HepG2 (cell line): ENCODE measurements around the gene ATP9A. TPM values are rescaled to one million over a fixed set of nuclear protein-coding genes. Genes with fewer than 3 reads are reported as not detected.

ENCODE experiments used
- ATAC-seq: fragments of 200-7000 bp; cut with Tn5 transposase; 3 replicates; pipeline ENCODE4 v1.9.1; 2020; ENCODE audit warnings: mild to moderate bottlenecking, moderate library complexity
- BruUV-seq: library from RNA; stranded (reverse); fragments of 400-500 nt; replicated peaks from 2 replicates; lab custom pipeline; 2021; lab: Mats Ljungman, UMichigan
- CTCF ChIA-PET: fragments of 300-600 bp; formaldehyde crosslinking; extraction: SDS; loops from one replicate; lab custom pipeline; 2021; ENCODE audit warnings: low total read pairs, inconsistent platforms, low intra/inter-chr PET ratio; lab: Yijun Ruan, JAX
- POLR2A ChIA-PET: fragments of 350-600 bp; sonication (Branson Sonifier 250); formaldehyde crosslinking; loops from one replicate; lab custom pipeline; 2020; ENCODE audit warnings: antibody characterized with exemption, inconsistent platforms; lab: Yijun Ruan, JAX
- DNase-seq: peaks from one replicate; pipeline ENCODE4 v3.0.0-alpha.2; 2015; ENCODE audit warnings: low spot score
- FAIRE-seq: peaks from 3 replicates; lab custom pipeline; 2011; peaks lifted over from hg19 to GRCh38; lab: Jason Lieb, UNC
- H2AFZ ChIP-seq: one replicate; pipeline ENCODE4 v1.6.1; 2011; ENCODE audit warnings: low read length, inconsistent platforms
- H3K27ac ChIP-seq: fragments of 300-600 bp; 3 replicates; pipeline ENCODE4 v1.8.0; 2011; ENCODE audit warnings: mixed run types, mild to moderate bottlenecking, mixed read lengths, low read length, inconsistent platforms; ENCODE audit not compliant: insufficient read depth; ENCODE audit errors: extremely low read length
- H3K27me3 ChIP-seq, 2 experiments: fragments of 200-600 bp in 1 of 2; 2 replicates in 1 of 2; 3 replicates in 1 of 2; pipeline versions ENCODE4 v1.6.0 to v1.8.0; 2011; ENCODE audit warnings: low read length in 2 of 2, mild to moderate bottlenecking in 2 of 2, moderate library complexity in 2 of 2, inconsistent platforms in 1 of 2; ENCODE audit not compliant: insufficient read depth in 2 of 2, control insufficient read depth in 1 of 2
- H3K36me3 ChIP-seq, 2 experiments: fragments of 200-600 bp in 1 of 2; replicated peaks in 1 of 2; 2 replicates in 1 of 2; 3 replicates in 1 of 2; pipeline versions ENCODE4 v1.5.1 to v1.8.0; 2011; ENCODE audit warnings: low read length in 2 of 2, inconsistent platforms in 1 of 2; ENCODE audit not compliant: insufficient read depth in 2 of 2, control insufficient read depth in 1 of 2
- H3K4me1 ChIP-seq: 2 replicates; pipeline ENCODE4 v1.5.1; 2012; ENCODE audit warnings: low read length, inconsistent platforms; ENCODE audit not compliant: insufficient read depth
- H3K4me2 ChIP-seq: 2 replicates; pipeline ENCODE4 v1.6.0; 2011; ENCODE audit warnings: low read depth, low read length, inconsistent platforms
- H3K4me3 ChIP-seq, 3 experiments: fragments of 200-600 bp in 1 of 3; sonication (generic), shearing (Covaris generic) in 1 of 3; replicated peaks in 1 of 3; 2 replicates each; pipeline ENCODE4 v1.5.1; 2011 to 2016; ENCODE audit warnings: low read length in 3 of 3, inconsistent platforms in 2 of 3, low read depth in 2 of 3, mild to moderate bottlenecking in 2 of 3, control low read depth in 1 of 3, mixed read lengths in 1 of 3; ENCODE audit not compliant: insufficient read depth in 1 of 3
- H3K79me2 ChIP-seq: one replicate; pipeline ENCODE4 v1.6.1; 2011; ENCODE audit warnings: low read length, inconsistent platforms; ENCODE audit not compliant: insufficient read depth
- H3K9ac ChIP-seq: 2 replicates; pipeline ENCODE4 v1.6.0; 2011; ENCODE audit warnings: mild to moderate bottlenecking, low read depth, low read length, inconsistent platforms; ENCODE audit not compliant: insufficient read depth
- H3K9me3 ChIP-seq: 2 replicates; pipeline ENCODE4 v1.5.1; 2012; ENCODE audit warnings: mild to moderate bottlenecking, low read length
- H4K20me1 ChIP-seq: 2 replicates; pipeline ENCODE4 v1.6.0; 2011; ENCODE audit warnings: inconsistent platforms, mild to moderate bottlenecking, low read length, moderate library complexity; ENCODE audit not compliant: insufficient read depth
- GABPB1 ChIP-seq: IDR thresholded peaks from 2 replicates; pipeline ENCODE4 v1.6.1; 2016; ENCODE audit warnings: mild to moderate bottlenecking, missing genetic modification reagents, moderate library complexity, missing compliant biosample characterization
- GFI1 ChIP-seq: sonication (generic); formaldehyde crosslinking; IDR thresholded peaks from 2 replicates; pipeline ENCODE4 v1.5.0; 2020; ENCODE audit warnings: missing genetic modification reagents, mild to moderate bottlenecking, borderline replicate concordance
- KDM6A ChIP-seq: IDR thresholded peaks from 2 replicates; pipeline ENCODE4 v1.6.1; 2016; ENCODE audit warnings: low read depth
- NFRKB ChIP-seq: fragments of 450-650 bp; IDR thresholded peaks from 2 replicates; pipeline ENCODE4 v1.6.1; 2017
- NR2F1 ChIP-seq, 2 experiments: fragments of 450-650 bp in 1 of 2; formaldehyde crosslinking in 1 of 2; IDR thresholded peaks; 2 replicates each; pipeline versions ENCODE4 v1.5.0 to v1.6.1; 2016 to 2020; ENCODE audit warnings: mild to moderate bottlenecking in 1 of 2, missing compliant biosample characterization in 1 of 2, missing genetic modification reagents in 1 of 2, moderate library complexity in 1 of 2
- SIN3B ChIP-seq: fragments of 150-350 bp; IDR thresholded peaks from 2 replicates; pipeline ENCODE4 v1.6.1; 2014; ENCODE audit warnings: low read length
- WGBS: methylation state at CpG from one replicate; pipeline ENCODE4 v1.1.6; 2017; ENCODE audit warnings: low lambda C conversion rate; 5-methylcytosine and 5-hydroxymethylcytosine counted together
- in situ Hi-C: cut with HindIII; loops from 2 replicates; pipeline ENCODE4 v1.10.0; 2017; ENCODE audit warnings: low pct_unique_long_range_greater_than_20kb; ENCODE audit not compliant: extremely low pct_ligation_motif_present
- intact Hi-C: fragments of 100-400 bp; cut with micrococcal nuclease; formaldehyde crosslinking; loops from one replicate; pipeline ENCODE4 v1.10.0; 2022; ENCODE audit not compliant: unreplicated experiment
- polyA plus RNA-seq, 8 experiments: library from polyadenylated mRNA; depleted of rRNA in 3 of 8; stranded (reverse) in 7 of 8; unstranded in 1 of 8; fragments of >200 nt; fragmentation: Illumina TruSeq in 4 of 8; extraction: Trizol in 4 of 8; gene quantifications; 2 replicates each; pipeline versions ENCODE4 v1.2.1 to v1.2.3, GENCODE V29; 2011 to 2016; ENCODE audit warnings: low read depth in 4 of 8, missing spikeins in 1 of 8, mixed read lengths in 1 of 8; ENCODE audit not compliant: insufficient read depth in 1 of 8
- total RNA-seq, 5 experiments: library from RNA; depleted of rRNA; stranded (reverse); fragments of >200 nt; fragmentation: Illumina TruSeq; extraction: Trizol; gene quantifications; 2 replicates each; pipeline ENCODE4 v1.2.3, GENCODE V29; 2016; ENCODE audit warnings: low read depth in 1 of 5
- TF ChIP-seq, protein P1 (sequence below): sonication (generic); formaldehyde crosslinking; IDR thresholded peaks from 2 replicates; pipeline ENCODE4 v1.4.0; 2020; ENCODE audit warnings: missing genetic modification reagents

ATP9A gene
- total and polyA plus RNA-seq, 2 of the 13 experiments (the other 11 are each of a cell fraction or from before 2014, with no cell fraction given) = 11.8 to 18.5 TPM

DNA sequence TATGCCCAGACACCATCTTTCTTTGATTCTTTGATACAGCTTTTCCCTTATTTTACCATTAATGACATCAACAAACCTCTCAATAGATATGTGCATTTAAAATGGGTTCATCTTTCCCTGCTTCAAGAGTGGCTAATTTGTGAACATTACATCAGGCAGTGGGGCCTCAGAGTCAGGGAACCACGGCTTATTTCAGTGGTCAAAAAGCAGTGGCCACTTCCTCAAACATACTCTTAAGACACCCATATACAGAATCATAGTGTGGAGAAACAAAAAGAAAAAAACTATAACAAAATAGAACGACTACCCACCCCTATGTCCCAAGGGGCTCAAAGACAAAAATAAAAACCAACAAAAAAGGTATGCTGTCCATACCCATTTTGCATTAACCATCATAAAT lies 21.2 kb upstream of the ATP9A start:
- no peak for DNase-seq
- no peaks in the 10 kb centered on the region for H3K27me3 ChIP-seq
- H2AFZ ChIP-seq = no peak overlapping the region
- TF ChIP-seq NR2F1 (CRISPR knock-in tag; IDR thresholded peaks at IDR 0.05) (no peak), NFRKB (no peak)
- TF ChIP-seq, all 625 proteins: peak for 0
- FAIRE-seq = no peak
- POLR2A ChIA-PET = no interaction called here
- Histone ChIP-seq H3K9me3 (no peaks in the 10 kb centered on the region), H3K4me1 (no peaks in the 10 kb centered on the region), H4K20me1 (no peaks in the 10 kb centered on the region), H3K79me2 (no peaks in the 10 kb centered on the region), H3K36me3 (no peaks in the 10 kb centered on the region; a peak in 1 of 5 replicates), H3K4me2 (no peak overlapping the region), H3K9ac (no peak overlapping the region), H3K27ac (no peak overlapping the region), H3K4me3 (no peak overlapping the region)
- in situ Hi-C loops = no loop called here
- ATAC-seq = no peak
- 27% methylated on average over 2 of the region's 2 CpGs for WGBS
- CTCF ChIA-PET = no interaction called here
- no TSS peak for BruUV-seq
- intact Hi-C loops = no loop called here

DNA sequence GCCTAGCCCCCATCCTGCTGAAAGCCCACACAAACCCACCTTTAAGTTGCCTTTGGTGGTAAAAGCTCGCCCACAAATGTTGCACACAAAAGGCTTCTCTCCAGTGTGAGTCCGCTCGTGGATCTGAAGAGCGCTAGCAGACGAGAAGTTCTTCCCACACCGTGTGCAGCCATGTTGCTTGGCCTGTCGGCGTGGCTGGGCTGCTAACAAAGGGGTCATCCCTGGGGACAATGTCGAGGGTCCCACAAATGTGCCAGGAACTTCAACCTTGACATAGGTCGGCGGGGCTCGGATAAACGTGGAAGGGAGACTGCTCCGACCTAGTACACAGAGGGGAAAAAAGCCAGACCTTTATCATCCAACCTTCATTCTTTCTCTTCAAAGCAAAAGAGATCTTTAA lies 20.6 kb upstream of the ATP9A start:
- FAIRE-seq = no peak
- 73% methylated on average over 14 of the region's 14 CpGs for WGBS

More for the DNA sequence above, 20.6 kb upstream of the ATP9A start:
- H3K9me3 ChIP-seq = no peaks in the 10 kb centered on the region
- no peak overlapping the region for H3K27ac ChIP-seq
- no peak overlapping the region for H3K4me3 ChIP-seq
- no peak for TF ChIP-seq SIN3B
- no peak for TF ChIP-seq GFI1
- no peak for TF ChIP-seq KDM6A (CRISPR knock-in tag)
- 0 out of 2 replicates have a peak, but pooled peaks have one; percentile 9 for TF ChIP-seq GABPB1 (CRISPR knock-in tag)
- TF ChIP-seq, protein P1, sequence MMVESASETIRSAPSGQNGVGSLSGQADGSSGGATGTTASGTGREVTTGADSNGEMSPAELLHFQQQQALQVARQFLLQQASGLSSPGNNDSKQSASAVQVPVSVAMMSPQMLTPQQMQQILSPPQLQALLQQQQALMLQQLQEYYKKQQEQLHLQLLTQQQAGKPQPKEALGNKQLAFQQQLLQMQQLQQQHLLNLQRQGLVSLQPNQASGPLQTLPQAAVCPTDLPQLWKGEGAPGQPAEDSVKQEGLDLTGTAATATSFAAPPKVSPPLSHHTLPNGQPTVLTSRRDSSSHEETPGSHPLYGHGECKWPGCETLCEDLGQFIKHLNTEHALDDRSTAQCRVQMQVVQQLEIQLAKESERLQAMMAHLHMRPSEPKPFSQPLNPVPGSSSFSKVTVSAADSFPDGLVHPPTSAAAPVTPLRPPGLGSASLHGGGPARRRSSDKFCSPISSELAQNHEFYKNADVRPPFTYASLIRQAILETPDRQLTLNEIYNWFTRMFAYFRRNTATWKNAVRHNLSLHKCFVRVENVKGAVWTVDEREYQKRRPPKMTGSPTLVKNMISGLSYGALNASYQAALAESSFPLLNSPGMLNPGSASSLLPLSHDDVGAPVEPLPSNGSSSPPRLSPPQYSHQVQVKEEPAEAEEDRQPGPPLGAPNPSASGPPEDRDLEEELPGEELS (CRISPR knock-in tag) = no peak
- H3K9ac ChIP-seq = no peak overlapping the region
- ChIA-PET POLR2A (no interaction called here), CTCF (no interaction called here)
- no peak for DNase-seq
- no peaks in the 10 kb centered on the region for H4K20me1 ChIP-seq
- no peak overlapping the region for H2AFZ ChIP-seq
- ATAC-seq = no peak
- intact Hi-C loops (no loop called here), in situ Hi-C loops (no loop called here)
- H3K36me3 ChIP-seq = no peaks in the 10 kb centered on the region; a peak in 1 of 5 replicates
- H3K79me2 ChIP-seq = no peaks in the 10 kb centered on the region
- BruUV-seq = no TSS peak
- H3K27me3 ChIP-seq = no peaks in the 10 kb centered on the region
- H3K4me2 ChIP-seq = no peak overlapping the region
- no peaks in the 10 kb centered on the region for H3K4me1 ChIP-seq
